Calu3 (cell line): ENCODE measurements around the gene ASPHD1. TPM values are rescaled to one million over a fixed set of nuclear protein-coding genes. Genes with fewer than 3 reads are reported as not detected.

Source experiments
- BruUV-seq: library from RNA; stranded (reverse); fragments of 400-500 nt; replicated peaks from 2 replicates; lab custom pipeline; 2021; lab: Mats Ljungman, UMichigan
- CTCF ChIA-PET: fragments of 300-600 bp; sonication (Branson Sonifier 250); formaldehyde crosslinking; loops from one replicate; lab custom pipeline; 2022; ENCODE audit warnings: antibody characterized with exemption; lab: Charles Lee
- DNase-seq: peaks from one replicate; pipeline ENCODE4 v3.0.0; 2022
- H3K27ac Mint-ChIP-seq: one replicate; pipeline ENCODE4 v1.8.0; 2022; ENCODE audit warnings: mixed read lengths; ENCODE audit not compliant: unreplicated experiment
- H3K27me3 Mint-ChIP-seq: one replicate; pipeline ENCODE4 v1.8.0; 2022; ENCODE audit warnings: mixed read lengths; ENCODE audit not compliant: unreplicated experiment
- H3K36me3 Mint-ChIP-seq: one replicate; pipeline ENCODE4 v1.8.0; 2022; ENCODE audit warnings: mild to moderate bottlenecking, moderate library complexity, mixed read lengths; ENCODE audit not compliant: insufficient read depth, unreplicated experiment
- H3K4me1 Mint-ChIP-seq: one replicate; pipeline ENCODE4 v1.8.0; 2022; ENCODE audit warnings: mild to moderate bottlenecking, low read depth, mixed read lengths; ENCODE audit not compliant: unreplicated experiment
- H3K4me3 Mint-ChIP-seq: one replicate; pipeline ENCODE4 v1.8.0; 2022; ENCODE audit warnings: mild to moderate bottlenecking, low read depth, moderate library complexity, mixed read lengths; ENCODE audit not compliant: unreplicated experiment
- H3K9me3 Mint-ChIP-seq: one replicate; pipeline ENCODE4 v1.8.0; 2022; ENCODE audit warnings: low read depth, mixed read lengths; ENCODE audit not compliant: unreplicated experiment
- CTCF ChIP-seq: fragments of 200-600 bp; IDR thresholded peaks from one replicate; pipeline ENCODE4 v1.8.0; 2022; ENCODE audit warnings: antibody characterized with exemption; ENCODE audit not compliant: unreplicated experiment
- intact Hi-C: fragments of 100-400 bp; cut with micrococcal nuclease; formaldehyde crosslinking; loops from one replicate; pipeline ENCODE4 v1.10.0; 2022; ENCODE audit not compliant: unreplicated experiment
- total RNA-seq: library from RNA; stranded (reverse); gene quantifications from 2 replicates; pipeline ENCODE4 v1.2.3, GENCODE V29; 2022

Gene ASPHD1
- total RNA-seq, 1 experiment from 2014 or later = 54.1 TPM

- TF ChIP-seq CTCF = no peak
- no peak for DNase-seq
- intact Hi-C loops = no loop called here
- CTCF ChIA-PET = interaction anchor here (0.6 to 0.9 kb wide), 4 partner anchors 15 to 27 kb away, joined by 3 to 5 read pairs (median 4); no protein-coding TSS in a partner anchor
- no TSS peak for BruUV-seq
- H3K9me3 Mint-ChIP-seq = no peaks in the 10 kb centered on the region
- no peak overlapping the region for H3K4me3 Mint-ChIP-seq
- H3K4me1 Mint-ChIP-seq = no peaks in the 10 kb centered on the region
- no peak overlapping the region for H3K27ac Mint-ChIP-seq
- H3K27me3 Mint-ChIP-seq = no peaks in the 10 kb centered on the region
- peaks cover 16% of the 10 kb centered on the region for H3K36me3 Mint-ChIP-seq
These were observed 25.1 kb upstream of the ASPHD1 start for GRCh38 chr16:29875206-29875605.

- no peak for DNase-seq
- Mint-ChIP-seq H3K4me3 (no peak overlapping the region), H3K9me3 (no peaks in the 10 kb centered on the region), H3K27ac (no peak overlapping the region), H3K36me3 (peaks cover 16% of the 10 kb centered on the region), H3K27me3 (no peaks in the 10 kb centered on the region), H3K4me1 (no peaks in the 10 kb centered on the region)
- CTCF ChIA-PET = no interaction called here
- TF ChIP-seq CTCF = no peak
- BruUV-seq = no TSS peak
- intact Hi-C loops = no loop called here
These were observed 24.1 kb upstream of the ASPHD1 start for GRCh38 chr16:29876217-29876593.

- Mint-ChIP-seq H3K4me1 (no peaks in the 10 kb centered on the region), H3K27ac (no peak overlapping the region), H3K4me3 (no peak overlapping the region), H3K9me3 (no peaks in the 10 kb centered on the region), H3K27me3 (no peaks in the 10 kb centered on the region), H3K36me3 (peaks cover 13% of the 10 kb centered on the region)
- BruUV-seq = no TSS peak
- CTCF ChIA-PET = no interaction called here
- intact Hi-C loops = no loop called here
- no peak for TF ChIP-seq CTCF
- DNase-seq = no peak
These were observed 23.6 kb upstream of the ASPHD1 start for GRCh38 chr16:29876594-29877249.

GRCh38 chr16:29877266-29877961 is 22.9 kb upstream of the ASPHD1 start:
- no peaks in the 10 kb centered on the region for H3K4me1 Mint-ChIP-seq
- H3K4me3 Mint-ChIP-seq = no peak overlapping the region
- DNase-seq = no peak
- intact Hi-C loops = no loop called here
- H3K9me3 Mint-ChIP-seq = no peaks in the 10 kb centered on the region
- peaks cover 13% of the 10 kb centered on the region for H3K36me3 Mint-ChIP-seq
- TF ChIP-seq CTCF = no peak
- no peaks in the 10 kb centered on the region for H3K27me3 Mint-ChIP-seq
- CTCF ChIA-PET = no interaction called here
- BruUV-seq = no TSS peak
- no peak overlapping the region for H3K27ac Mint-ChIP-seq
